Esophagus muscularis mucosa (tissue), 4 donors: ENCODE measurements around the gene MEF2D. TPM values are rescaled to one million over a fixed set of nuclear protein-coding genes. Genes with fewer than 3 reads are reported as not detected.

Experiments
- DNase-seq: peaks from one replicate; pipeline ENCODE4 v3.0.0-alpha.2; 2017; ENCODE audit errors: extremely low spot score
- H3K27ac ChIP-seq, 4 donors: fragments of 200-600 bp; sonication (generic); replicated peaks in 1 of 4; 1 replicate in 3 of 4; 2 replicates in 1 of 4; pipeline ENCODE4 v1.5.1; 2016 to 2019; ENCODE audit warnings: mild to moderate bottlenecking in 1 of 4
- H3K27me3 ChIP-seq, 4 donors: fragments of 200-600 bp; sonication (generic); one replicate each; pipeline versions ENCODE4 v1.5.1 to v1.6.0; 2016 to 2019
- H3K36me3 ChIP-seq, 4 donors: fragments of 200-600 bp; sonication (generic); one replicate each; pipeline ENCODE4 v1.5.1; 2016 to 2019
- H3K4me1 ChIP-seq, 4 donors: fragments of 200-600 bp; sonication (generic); one replicate each; pipeline ENCODE4 v1.5.1; 2016 to 2019
- H3K4me3 ChIP-seq, 4 donors: fragments of 200-600 bp; sonication (generic); 1 replicate in 2 of 4; 2 replicates in 2 of 4; pipeline ENCODE4 v1.5.1; 2016 to 2019; ENCODE audit warnings: mild to moderate bottlenecking in 4 of 4, moderate library complexity in 1 of 4
- H3K9me3 ChIP-seq, 4 donors: fragments of 200-600 bp; sonication (generic); 1 replicate in 3 of 4; 2 replicates in 1 of 4; pipeline ENCODE4 v1.5.1; 2016 to 2019
- EP300 ChIP-seq: sonication (generic); formaldehyde crosslinking; IDR thresholded peaks from one replicate; pipeline ENCODE4 v1.6.1; 2017; ENCODE audit warnings: antibody characterized with exemption
- POLR2A ChIP-seq: fragments of 450-650 bp; IDR thresholded peaks from one replicate; pipeline ENCODE4 v1.6.1; 2017; ENCODE audit warnings: antibody characterized with exemption, moderate library complexity, mild to moderate bottlenecking, low read depth
- POLR2AphosphoS5 ChIP-seq, 2 donors: sonication (generic); formaldehyde crosslinking; IDR thresholded peaks; one replicate each; pipeline ENCODE4 v1.6.1; 2017; ENCODE audit warnings: antibody characterized with exemption in 2 of 2
- WGBS: methylation state at CpG from one replicate; pipeline ENCODE4 v1.1.5; 2018; 5-methylcytosine and 5-hydroxymethylcytosine counted together
- intact Hi-C: fragments of 100-400 bp; cut with DNase I; formaldehyde crosslinking; loops from one replicate; pipeline ENCODE4 v1.15.1; 2023
- total RNA-seq, 4 donors: library from RNA; depleted of rRNA; stranded (reverse); fragments of >200 nt; gene quantifications; one replicate each; pipeline versions ENCODE4 v1.1.0 to v1.2.1, GENCODE V29; 2016
- TF ChIP-seq, protein P1 (sequence below), 3 experiments: fragments of 200-600 bp in 2 of 3; fragments of 450-650 bp in 1 of 3; sonication (generic) in 2 of 3; IDR thresholded peaks; one replicate each; pipeline ENCODE4 v1.5.1; 2017 to 2019; ENCODE audit warnings: antibody characterized with exemption in 3 of 3, mild to moderate bottlenecking in 2 of 3, moderate library complexity in 1 of 3

Gene MEF2D
- total RNA-seq, 4 donors from 2014 or later: 78.0 to 138 (median 115) TPM

DNA sequence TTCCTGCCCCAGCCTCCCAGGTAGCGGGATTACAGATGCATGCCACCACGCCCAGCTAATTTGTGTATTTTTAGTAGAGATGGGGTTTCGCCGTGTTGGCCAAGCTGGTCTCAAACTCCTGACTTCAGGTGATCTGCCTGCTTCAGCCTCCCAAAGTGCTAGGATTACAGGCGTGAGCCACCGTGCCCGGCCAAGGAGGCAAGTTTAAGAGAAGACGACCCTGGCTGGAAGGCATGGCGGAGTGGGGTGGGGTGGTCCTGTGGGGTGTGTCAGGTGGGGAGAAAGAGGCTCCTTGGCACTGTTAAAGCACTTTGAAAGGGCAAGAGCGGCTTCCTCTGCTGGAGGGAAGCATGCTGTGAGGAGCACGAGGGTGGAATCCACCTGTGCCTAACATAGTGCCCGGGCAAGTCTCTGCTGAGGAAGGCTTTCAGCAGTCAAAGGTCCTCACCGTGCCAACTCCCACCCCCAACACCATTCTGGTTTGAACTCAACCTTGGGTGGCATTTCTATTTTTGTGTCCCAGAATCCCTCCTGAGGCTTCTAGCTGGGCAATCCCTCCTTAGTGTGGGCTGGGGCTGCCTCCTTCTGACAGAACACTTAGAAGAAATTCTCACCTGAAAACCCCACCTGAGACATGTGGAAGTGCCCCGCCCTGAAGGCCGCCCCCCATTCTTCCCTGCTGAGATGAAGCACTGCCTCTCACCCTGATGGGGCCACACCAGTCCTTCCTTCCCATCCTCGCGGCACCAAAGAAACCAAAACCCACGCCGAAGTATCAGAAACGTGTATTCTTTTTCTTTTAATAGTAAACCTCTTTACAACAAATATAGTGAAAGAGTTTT is 37.4 kb downstream of the MEF2D start:
- no peaks in the 10 kb centered on the region for H3K9me3 ChIP-seq
- intact Hi-C loops: no loop called here
- no peak overlapping the region for H3K4me3 ChIP-seq
- WGBS: 77% methylated on average over 20 of the region's 20 CpGs
- peaks cover 52 to 72% (median 65%) of the 10 kb centered on the region in 4 donors for H3K4me1 ChIP-seq
- peak overlapping the region; percentile 80 to 100 (median 97) for H3K27ac ChIP-seq
- H3K36me3 ChIP-seq: peaks cover 19 to 35% (median 29%) of the 10 kb centered on the region in 4 donors
- no peaks in the 10 kb centered on the region for H3K27me3 ChIP-seq
- no peak for TF ChIP-seq POLR2A
- TF ChIP-seq POLR2AphosphoS5 (IDR thresholded peaks at IDR 0.05): no peak
- TF ChIP-seq EP300: no peak
- TF ChIP-seq, protein P1, sequence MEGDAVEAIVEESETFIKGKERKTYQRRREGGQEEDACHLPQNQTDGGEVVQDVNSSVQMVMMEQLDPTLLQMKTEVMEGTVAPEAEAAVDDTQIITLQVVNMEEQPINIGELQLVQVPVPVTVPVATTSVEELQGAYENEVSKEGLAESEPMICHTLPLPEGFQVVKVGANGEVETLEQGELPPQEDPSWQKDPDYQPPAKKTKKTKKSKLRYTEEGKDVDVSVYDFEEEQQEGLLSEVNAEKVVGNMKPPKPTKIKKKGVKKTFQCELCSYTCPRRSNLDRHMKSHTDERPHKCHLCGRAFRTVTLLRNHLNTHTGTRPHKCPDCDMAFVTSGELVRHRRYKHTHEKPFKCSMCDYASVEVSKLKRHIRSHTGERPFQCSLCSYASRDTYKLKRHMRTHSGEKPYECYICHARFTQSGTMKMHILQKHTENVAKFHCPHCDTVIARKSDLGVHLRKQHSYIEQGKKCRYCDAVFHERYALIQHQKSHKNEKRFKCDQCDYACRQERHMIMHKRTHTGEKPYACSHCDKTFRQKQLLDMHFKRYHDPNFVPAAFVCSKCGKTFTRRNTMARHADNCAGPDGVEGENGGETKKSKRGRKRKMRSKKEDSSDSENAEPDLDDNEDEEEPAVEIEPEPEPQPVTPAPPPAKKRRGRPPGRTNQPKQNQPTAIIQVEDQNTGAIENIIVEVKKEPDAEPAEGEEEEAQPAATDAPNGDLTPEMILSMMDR (IDR thresholded peaks at IDR 0.05): no peak
- DNase-seq: no peak

DNA sequence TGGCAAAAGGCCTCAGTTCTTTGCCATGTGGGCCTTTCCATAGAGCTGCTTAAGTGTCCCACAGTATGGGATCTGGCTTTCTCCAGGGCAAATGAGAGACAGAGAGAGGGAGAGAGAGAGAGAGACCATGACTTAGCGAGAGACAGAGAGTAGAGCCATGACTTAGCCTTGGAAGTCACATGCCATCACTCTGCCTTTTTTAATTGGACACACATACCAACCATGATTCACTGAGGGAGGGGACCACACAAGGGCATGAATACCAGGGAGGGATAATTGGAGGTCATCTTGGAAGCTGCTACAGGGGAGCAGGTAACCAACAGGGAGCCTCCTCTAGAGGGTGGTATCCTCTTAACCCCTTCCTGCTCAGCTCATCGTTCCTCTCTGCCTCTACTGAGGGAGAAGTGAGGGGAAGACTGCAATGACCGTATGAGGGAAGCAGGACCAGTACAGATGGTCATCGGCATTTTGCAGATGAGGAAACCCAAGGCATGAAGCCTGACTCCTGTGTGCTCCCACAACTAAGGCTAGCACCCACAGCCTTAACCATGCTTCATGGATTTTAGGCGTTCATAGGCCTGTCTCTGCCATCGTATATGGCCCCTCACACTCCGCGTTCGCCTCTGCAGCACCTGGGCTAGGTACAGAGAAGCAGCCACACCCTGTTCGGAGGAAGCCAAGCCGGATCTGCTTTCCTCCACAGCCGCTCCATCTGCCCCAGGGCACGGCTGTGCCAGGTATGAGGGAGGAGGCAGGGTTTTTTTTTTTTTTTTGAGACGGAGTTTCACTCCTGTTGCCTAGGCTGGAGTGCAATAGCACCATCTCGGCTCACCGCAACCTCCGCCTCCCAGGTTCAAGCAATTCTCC is 38.6 kb downstream of the MEF2D start:
- no peak for TF ChIP-seq POLR2AphosphoS5 (IDR thresholded peaks at IDR 0.05)
- no peak for TF ChIP-seq POLR2A
- no peak for TF ChIP-seq EP300
- TF ChIP-seq, protein P1 (IDR thresholded peaks at IDR 0.05): no peak
- 93% methylated on average over 17 of the region's 17 CpGs for WGBS

DNA sequence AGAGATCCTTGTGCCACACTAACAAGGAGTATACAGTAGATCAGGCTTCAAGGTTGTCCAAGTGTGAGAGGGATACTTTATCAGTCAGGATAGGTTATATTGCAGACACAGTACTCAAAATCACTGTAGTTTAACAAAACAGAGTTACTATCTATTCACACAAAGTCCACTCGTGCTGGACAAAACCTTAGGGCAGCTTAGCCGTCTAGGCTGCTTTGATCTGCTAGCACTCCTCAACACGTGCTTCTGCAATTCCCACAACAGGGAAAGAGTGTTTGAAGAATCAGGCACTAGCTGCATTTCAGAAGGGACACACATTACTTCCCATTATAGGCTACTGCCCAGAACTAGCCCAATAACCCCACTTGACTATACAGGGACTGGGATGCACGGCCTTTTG is 39.5 kb downstream of the MEF2D start:
- TF ChIP-seq, protein P1 (IDR thresholded peaks at IDR 0.05): no peak
- TF ChIP-seq EP300 (no peak), POLR2AphosphoS5 (IDR thresholded peaks at IDR 0.05) (no peak), POLR2A (no peak)
- WGBS: 68% methylated on average over 4 of the region's 4 CpGs
- DNase-seq: no peak
- H3K4me1 ChIP-seq: peaks cover 39 to 64% (median 58%) of the 10 kb centered on the region in 4 donors
- H3K4me3 ChIP-seq: no peak overlapping the region
- H3K36me3 ChIP-seq: peaks cover 3 to 14% (median 8%) of the 10 kb centered on the region in 4 donors
- intact Hi-C loops: no loop called here
- no peaks in the 10 kb centered on the region for H3K9me3 ChIP-seq
- H3K27me3 ChIP-seq: no peaks in the 10 kb centered on the region
- peak overlapping the region; percentile 80 to 100 (median 97) for H3K27ac ChIP-seq

More for the DNA sequence above, 38.6 kb downstream of the MEF2D start:
- Histone ChIP-seq H3K4me3 (no peak overlapping the region), H3K36me3 (peaks cover 7 to 23% (median 17%) of the 10 kb centered on the region in 4 donors), H3K4me1 (peaks cover 46 to 70% (median 62%) of the 10 kb centered on the region in 4 donors), H3K27me3 (no peaks in the 10 kb centered on the region), H3K9me3 (no peaks in the 10 kb centered on the region), H3K27ac (peak overlapping the region; percentile 80 to 100 (median 97))
- DNase-seq: no peak
- intact Hi-C loops: no loop called here

DNA sequence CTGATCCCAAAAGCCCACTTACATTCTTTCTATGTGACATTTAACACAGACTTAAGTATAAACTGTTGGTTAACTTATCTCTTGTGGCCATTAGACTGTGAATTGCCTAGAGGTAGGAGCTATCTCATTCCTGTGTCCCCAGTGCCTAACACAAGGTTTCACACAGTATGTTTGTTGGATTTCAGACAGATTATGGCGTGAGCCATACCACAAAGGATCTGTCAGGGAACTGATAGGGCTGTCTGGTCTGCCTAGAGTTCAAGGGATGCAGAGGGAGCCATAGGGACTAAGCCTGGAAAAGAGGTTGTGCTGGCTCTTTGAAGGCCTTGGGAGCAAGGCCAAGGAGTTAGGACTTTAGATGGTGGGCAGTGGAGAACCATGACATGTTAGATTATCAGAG is 40.0 kb downstream of the MEF2D start:
- peak overlapping the region; percentile 80 to 100 (median 97) for H3K27ac ChIP-seq
- intact Hi-C loops: no loop called here
- TF ChIP-seq POLR2A (no peak), POLR2AphosphoS5 (IDR thresholded peaks at IDR 0.05) (no peak), EP300 (no peak)
- TF ChIP-seq, protein P1 (IDR thresholded peaks at IDR 0.05): no peak
- no peak for DNase-seq
- H3K36me3 ChIP-seq: peaks cover 0 to 8% (median 5%) of the 10 kb centered on the region in 4 donors
- H3K4me1 ChIP-seq: peaks cover 35 to 64% (median 56%) of the 10 kb centered on the region in 4 donors
- whole genome bisulfite sequencing: 91% methylated on average over 1 of the region's 1 CpG
- H3K4me3 ChIP-seq: no peak overlapping the region
- no peaks in the 10 kb centered on the region for H3K9me3 ChIP-seq
- H3K27me3 ChIP-seq: no peaks in the 10 kb centered on the region
